HEK293T (cell line): Measurements from ENCODE around the gene LINC01488.

ENCODE experiments used
- CTCF ChIA-PET: fragments of 350-600 bp; formaldehyde crosslinking; extraction: SDS; loops from one replicate; lab custom pipeline; 2021; ENCODE audit warnings: antibody characterized with exemption, inconsistent platforms; lab: Yijun Ruan, JAX
- POLR2A ChIA-PET: fragments of 350-600 bp; formaldehyde crosslinking; extraction: SDS; loops from one replicate; lab custom pipeline; 2020; ENCODE audit warnings: antibody characterized with exemption, inconsistent platforms; lab: Yijun Ruan, JAX
- DNase-seq: peaks from one replicate; pipeline ENCODE4 v3.0.0; 2012; ENCODE audit warnings: mixed read lengths; ENCODE audit errors: extremely low spot score
- ARNT ChIP-seq: fragments of 450-650 bp; IDR thresholded peaks from 2 replicates; pipeline ENCODE4 v1.6.1; 2017; ENCODE audit warnings: mild to moderate bottlenecking
- BHLHE40 ChIP-seq: fragments of 450-650 bp; IDR thresholded peaks from 2 replicates; pipeline ENCODE4 v1.6.1; 2016; ENCODE audit warnings: mild to moderate bottlenecking, moderate library complexity, borderline replicate concordance
- CTBP1 ChIP-seq: fragments of 450-650 bp; IDR thresholded peaks from 2 replicates; pipeline ENCODE4 v1.6.1; 2016; ENCODE audit warnings: borderline replicate concordance
- ELF4 ChIP-seq: fragments of 450-650 bp; IDR thresholded peaks from 2 replicates; pipeline ENCODE4 v1.6.1; 2017; ENCODE audit warnings: antibody characterized with exemption
- FOXA1 ChIP-seq: fragments of 450-650 bp; IDR thresholded peaks from 2 replicates; pipeline ENCODE4 v1.6.1; 2016; ENCODE audit warnings: mild to moderate bottlenecking
- FOXK2 ChIP-seq: fragments of 450-650 bp; IDR thresholded peaks from 2 replicates; pipeline ENCODE4 v1.6.1; 2016; ENCODE audit warnings: mild to moderate bottlenecking
- FOXM1 ChIP-seq: fragments of 450-650 bp; IDR thresholded peaks from 2 replicates; pipeline ENCODE4 v1.6.1; 2017; ENCODE audit warnings: mild to moderate bottlenecking, borderline replicate concordance
- HDGF ChIP-seq: fragments of 450-650 bp; IDR thresholded peaks from 2 replicates; pipeline ENCODE4 v1.6.1; 2017; ENCODE audit warnings: antibody characterized with exemption, borderline replicate concordance
- L3MBTL2 ChIP-seq: fragments of 450-650 bp; conservative IDR thresholded peaks from 2 replicates; pipeline ENCODE4 v1.6.1; 2016; ENCODE audit warnings: mild to moderate bottlenecking
- LEF1 ChIP-seq: fragments of 450-650 bp; IDR thresholded peaks from 2 replicates; pipeline ENCODE4 v1.6.1; 2017; ENCODE audit warnings: mild to moderate bottlenecking, borderline replicate concordance
- NFRKB ChIP-seq: fragments of 450-650 bp; IDR thresholded peaks from 2 replicates; pipeline ENCODE4 v1.6.1; 2016; ENCODE audit warnings: mild to moderate bottlenecking, moderate library complexity
- PKNOX1 ChIP-seq: fragments of 450-650 bp; IDR thresholded peaks from 2 replicates; pipeline ENCODE4 v1.6.1; 2016
- SP1 ChIP-seq: fragments of 450-650 bp; IDR thresholded peaks from 2 replicates; pipeline ENCODE4 v1.6.1; 2017
- SUZ12 ChIP-seq: fragments of 450-650 bp; IDR thresholded peaks from 2 replicates; pipeline ENCODE4 v1.6.1; 2016; ENCODE audit warnings: mild to moderate bottlenecking
- TARDBP ChIP-seq: fragments of 450-650 bp; IDR thresholded peaks from 2 replicates; pipeline ENCODE4 v1.6.1; 2016
- ZNF384 ChIP-seq: fragments of 450-650 bp; IDR thresholded peaks from 2 replicates; pipeline ENCODE4 v1.6.1; 2016

The LINC01488 gene

DNA sequence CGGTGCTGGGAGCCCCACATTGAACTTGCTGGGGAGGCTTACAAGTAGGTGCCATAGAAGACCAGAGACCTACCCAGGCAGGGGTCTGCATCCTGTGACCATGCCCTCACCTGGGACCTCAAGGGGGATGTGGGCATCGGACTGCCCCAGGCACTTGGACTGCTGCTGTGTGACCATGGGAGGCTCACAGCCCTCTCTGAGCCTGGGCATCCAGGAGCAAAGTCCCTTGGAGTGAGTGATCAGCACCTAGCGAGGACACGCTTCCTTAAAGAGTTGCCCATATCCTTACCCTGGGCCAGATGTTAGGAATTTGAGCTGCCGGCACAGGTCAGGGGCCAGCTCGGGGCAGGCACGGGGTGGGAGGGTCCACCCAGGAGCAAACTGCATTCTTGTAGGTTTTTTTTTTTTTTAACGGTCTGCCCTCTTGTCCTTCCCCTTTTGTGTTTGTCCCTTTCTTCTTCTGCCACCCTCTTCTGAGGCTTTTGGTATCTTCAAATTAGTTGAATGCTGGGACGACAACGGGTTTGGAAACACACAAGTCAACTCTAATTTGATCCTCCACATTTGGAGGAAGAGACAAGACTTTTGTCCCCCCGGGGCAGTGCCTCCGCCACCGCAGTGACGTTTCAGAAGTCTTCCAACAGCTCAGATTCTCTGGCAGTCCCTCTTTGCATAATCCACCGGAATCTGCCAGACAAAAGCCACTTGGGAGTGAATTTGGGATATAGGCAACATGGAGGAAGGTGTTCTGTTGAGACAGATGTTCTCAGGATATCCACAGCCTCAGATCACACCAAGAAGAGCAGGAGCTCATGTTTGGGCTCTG is 46.1 kb upstream of the LINC01488 start:
- DNase-seq: no peak
- ChIA-PET CTCF (no interaction called here), POLR2A (no interaction called here)
- TF ChIP-seq ELF4: no peak
- TF ChIP-seq BHLHE40: no peak
- TF ChIP-seq PKNOX1: no peak
- no peak for TF ChIP-seq ARNT
- TF ChIP-seq NFRKB: no peak
- no peak for TF ChIP-seq ZNF384
- no peak for TF ChIP-seq LEF1
- TF ChIP-seq CTBP1: no peak
- no peak for TF ChIP-seq SUZ12
- TF ChIP-seq TARDBP: no peak
- no peak for TF ChIP-seq L3MBTL2
- no peak for TF ChIP-seq FOXM1
- no peak for TF ChIP-seq SP1
- no peak for TF ChIP-seq HDGF
- no peak for TF ChIP-seq FOXA1
- no peak for TF ChIP-seq FOXK2

GRCh38 chr11:69436041-69436982 is 45.2 kb upstream of the LINC01488 start:
- TF ChIP-seq ZNF384: no peak
- no peak for TF ChIP-seq LEF1
- TF ChIP-seq SUZ12: no peak
- TF ChIP-seq SP1: no peak
- TF ChIP-seq BHLHE40: no peak
- no peak for TF ChIP-seq PKNOX1
- TF ChIP-seq FOXM1: no peak
- no peak for TF ChIP-seq FOXA1
- TF ChIP-seq TARDBP: no peak
- POLR2A ChIA-PET: no interaction called here
- CTCF ChIA-PET: no interaction called here
- no peak for DNase-seq

DNA sequence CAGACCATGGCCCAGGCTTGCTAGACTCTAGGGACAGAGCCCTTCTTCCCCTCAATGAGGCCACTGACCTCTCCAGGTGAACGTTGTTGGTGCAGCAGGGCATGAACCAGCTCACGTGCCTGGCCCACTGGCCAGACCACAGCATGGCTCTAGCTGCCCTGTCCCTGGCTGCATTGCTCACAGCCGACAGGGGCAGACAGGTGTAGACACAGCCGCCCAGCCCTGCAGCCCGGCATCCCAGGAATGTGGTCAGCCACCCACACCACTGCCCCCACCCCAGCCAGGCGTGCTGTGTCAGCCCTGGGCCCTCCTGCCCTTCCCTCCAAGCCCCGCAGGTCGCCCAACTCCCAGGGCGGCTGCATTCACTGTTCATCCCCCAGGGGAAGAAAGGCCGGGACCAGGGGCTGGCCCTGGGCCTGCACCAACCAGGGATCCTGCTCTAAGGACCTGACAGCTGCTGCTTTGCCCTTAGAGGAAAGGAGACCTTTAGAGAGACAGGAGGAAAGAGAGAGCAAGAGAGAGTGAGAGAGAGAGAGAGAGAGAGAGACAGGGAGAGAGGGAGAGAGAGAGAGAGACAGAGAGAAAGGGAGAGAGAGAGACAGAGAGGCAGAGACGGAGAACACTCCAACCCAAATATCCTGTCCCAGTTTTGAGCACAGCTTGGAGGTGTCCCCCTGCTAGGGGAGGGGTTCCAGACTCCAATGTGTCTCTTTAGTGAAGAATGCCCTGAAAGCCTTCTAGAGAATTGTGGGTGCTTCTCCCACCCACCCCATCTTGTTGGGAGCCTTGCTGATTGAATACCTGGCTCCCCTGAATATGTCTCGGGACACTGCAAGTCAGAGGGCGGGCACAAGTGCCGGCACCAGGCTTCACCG is 44.2 kb upstream of the LINC01488 start:
- no peak for DNase-seq
- ChIA-PET POLR2A (no interaction called here), CTCF (no interaction called here)
- TF ChIP-seq NFRKB (no peak), SP1 (no peak), ARNT (no peak), L3MBTL2 (no peak), SUZ12 (no peak), ELF4 (no peak), HDGF (no peak), PKNOX1 (no peak)

DNA sequence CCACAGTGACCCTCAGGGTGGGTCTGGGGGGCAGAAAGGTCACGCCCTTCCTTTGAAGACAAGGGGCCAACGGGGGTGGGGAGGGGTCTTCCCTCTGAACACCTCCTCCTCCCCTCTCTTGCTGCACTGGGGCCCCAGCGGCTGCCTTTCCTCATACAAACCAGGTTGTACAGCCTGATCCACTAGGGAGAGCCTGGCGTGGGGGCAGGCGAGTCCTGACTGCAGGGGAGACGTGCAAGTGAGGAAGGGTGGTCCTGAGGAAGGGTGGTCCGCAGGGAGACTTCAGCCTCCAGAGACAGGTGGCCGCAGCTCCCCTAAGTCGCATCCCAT is 43.6 kb upstream of the LINC01488 start:
- POLR2A ChIA-PET: no interaction called here
- TF ChIP-seq FOXM1: no peak
- TF ChIP-seq BHLHE40: no peak
- no peak for TF ChIP-seq CTBP1
- no peak for TF ChIP-seq HDGF
- no peak for TF ChIP-seq ARNT
- TF ChIP-seq FOXK2: no peak
- no peak for TF ChIP-seq NFRKB
- TF ChIP-seq LEF1: no peak
- no peak for TF ChIP-seq ELF4
- no peak for TF ChIP-seq SUZ12
- TF ChIP-seq TARDBP: no peak
- no peak for TF ChIP-seq ZNF384
- CTCF ChIA-PET: no interaction called here
- no peak for DNase-seq

GRCh38 chr11:69438286-69438920 is 43.1 kb upstream of the LINC01488 start:
- ChIA-PET POLR2A (no interaction called here), CTCF (interaction anchor here (0.7 kb wide), 1 partner anchor 28 kb away, joined by 3 read pairs; no protein-coding TSS in a partner anchor)
- TF ChIP-seq L3MBTL2 (no peak), ARNT (no peak), NFRKB (no peak), FOXM1 (no peak), PKNOX1 (no peak), HDGF (no peak)
- DNase-seq: no peak
